Astrocyte (in vitro differentiated cells and primary cell): ENCODE results near the gene EP400.

Source experiments
- CTCF ChIP-seq: IDR thresholded peaks from 2 replicates; pipeline ENCODE4 v1.5.1; 2011; ENCODE audit warnings: low read depth, mild to moderate bottlenecking, inconsistent platforms, low read length, moderate library complexity; ENCODE audit not compliant: insufficient read depth
- EZH2 ChIP-seq: IDR thresholded peaks from 2 replicates; pipeline ENCODE4 v1.6.1; 2012; ENCODE audit warnings: mild to moderate bottlenecking, low read length, inconsistent platforms; ENCODE audit not compliant: insufficient read depth

- no peak for TF ChIP-seq EZH2
- no peak for TF ChIP-seq CTCF
These were observed 80.8 kb downstream of the EP400 start for GRCh38 chr12:132030367-132031038.
